GM19372 (cell line): ENCODE results near the gene PLA1A.
A peak's percentile ranks its signal among the peaks of the same experiment; 100 is the strongest.

ENCODE experiments used
- ATAC-seq: cut with Tn5 transposase; IDR thresholded peaks from one replicate; pipeline ENCODE4 v1.9.1; 2021; ENCODE audit warnings: mild to moderate bottlenecking, low read depth, moderate library complexity; ENCODE audit not compliant: unreplicated experiment

The PLA1A gene

GRCh38 chr3:119636249-119636648, 38.6 kb downstream of the PLA1A start:
- no peak for ATAC-seq

- ATAC-seq = no peak
These were observed 39.4 kb downstream of the PLA1A start for GRCh38 chr3:119636891-119637611.

- peak; percentile 26 for ATAC-seq
These were observed 40.2 kb downstream of the PLA1A start for GRCh38 chr3:119637679-119638477.

GRCh38 chr3:119639494-119640350, 42.0 kb downstream of the PLA1A start:
- no peak for ATAC-seq

- no peak for ATAC-seq
These were observed 43.7 kb downstream of the PLA1A start for GRCh38 chr3:119641416-119641815.

GRCh38 chr3:119642746-119643473, 45.2 kb downstream of the PLA1A start:
- no peak for ATAC-seq

GRCh38 chr3:119643528-119643927, 45.8 kb downstream of the PLA1A start:
- ATAC-seq = no peak

GRCh38 chr3:119644481-119644880, 46.8 kb downstream of the PLA1A start:
- ATAC-seq = no peak

- ATAC-seq = no peak
These were observed 48.1 kb downstream of the PLA1A start for GRCh38 chr3:119645813-119646212.

- ATAC-seq = no peak
These were observed 49.5 kb downstream of the PLA1A start for GRCh38 chr3:119647171-119647570.

- no peak for ATAC-seq
These were observed 50.3 kb downstream of the PLA1A start for GRCh38 chr3:119647843-119648575.

- no peak for ATAC-seq
These were observed 52.1 kb downstream of the PLA1A start for GRCh38 chr3:119649761-119650160.

- ATAC-seq = no peak
These were observed 54.8 kb downstream of the PLA1A start for GRCh38 chr3:119652306-119653033.

- ATAC-seq = no peak
These were observed 56.2 kb downstream of the PLA1A start for GRCh38 chr3:119653876-119654275.

- no peak for ATAC-seq
These were observed 60.4 kb downstream of the PLA1A start for GRCh38 chr3:119657887-119658702.

GRCh38 chr3:119658994-119659393, 61.3 kb downstream of the PLA1A start:
- no peak for ATAC-seq

GRCh38 chr3:119659606-119660291, 62.1 kb downstream of the PLA1A start:
- no peak for ATAC-seq
